ENCODE data around the gene MTNR1A.

- TF ChIP-seq MAX (IDR thresholded peaks at IDR 0.05; ENCODE audit: insufficient read depth, insufficient read length) (no peak), FOS (IDR thresholded peaks at IDR 0.05; ENCODE audit: borderline replicate concordance, insufficient read depth, low read length) (no peak), POLR2AphosphoS5 (IDR thresholded peaks at IDR 0.05; ENCODE audit: insufficient read depth, low read depth, low read length) (no peak)
Measured at GRCh38 chr4:186596346-186596745, 41.0 kb upstream of the MTNR1A start.

Measured in endothelial cell of umbilical vein (primary cell).